GM18519 (cell line): ENCODE data around the gene TSHZ2.
"Not testable (repeated sequence)": the region's sequence is repeated elsewhere in the genome, so short reads cannot be mapped to it uniquely, and the experiment has no call there.

ENCODE experiments used
- ATAC-seq: cut with Tn5 transposase; IDR thresholded peaks from one replicate; pipeline ENCODE4 v1.9.1; 2021; ENCODE audit warnings: mild to moderate bottlenecking, moderate library complexity; ENCODE audit not compliant: unreplicated experiment, low FRiP score

The TSHZ2 gene

DNA sequence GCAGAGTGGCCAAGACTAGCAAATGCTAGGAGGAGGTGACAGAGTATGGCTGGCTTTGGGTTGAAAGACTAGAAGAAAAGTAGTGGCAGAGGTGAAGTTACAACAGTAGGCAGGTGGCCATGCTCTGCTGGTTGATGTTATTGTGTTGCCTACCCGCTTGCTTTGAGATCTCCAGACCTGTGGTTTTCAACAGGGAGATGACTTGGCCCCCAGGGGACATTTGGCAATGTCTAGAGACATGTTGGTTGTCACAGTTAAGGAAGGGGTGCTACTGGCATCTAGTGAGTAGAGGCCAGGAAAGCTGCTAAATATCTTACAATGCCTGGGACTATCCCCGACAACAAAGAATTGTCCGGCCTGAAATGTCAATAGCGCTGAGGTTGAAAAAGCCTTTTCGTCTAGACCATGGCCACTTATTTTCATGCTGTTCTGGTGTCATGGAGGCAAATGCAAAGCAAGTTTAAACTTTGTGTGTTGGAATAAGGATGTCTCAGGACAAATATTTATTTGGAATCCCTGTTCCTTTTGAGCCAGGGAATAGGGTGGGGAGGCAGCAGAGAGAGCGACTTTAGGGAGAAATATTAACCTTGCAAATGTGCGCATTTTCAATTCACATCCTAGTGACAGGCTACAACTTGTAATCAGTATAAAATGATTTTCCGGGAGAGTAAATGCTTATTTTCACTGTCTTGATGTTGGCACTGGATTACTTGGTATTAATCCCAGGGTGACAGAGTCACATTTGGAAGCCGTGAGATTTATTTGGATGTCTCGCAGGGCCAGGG lies 417.6 kb downstream of the TSHZ2 start:
- no peak for ATAC-seq

DNA sequence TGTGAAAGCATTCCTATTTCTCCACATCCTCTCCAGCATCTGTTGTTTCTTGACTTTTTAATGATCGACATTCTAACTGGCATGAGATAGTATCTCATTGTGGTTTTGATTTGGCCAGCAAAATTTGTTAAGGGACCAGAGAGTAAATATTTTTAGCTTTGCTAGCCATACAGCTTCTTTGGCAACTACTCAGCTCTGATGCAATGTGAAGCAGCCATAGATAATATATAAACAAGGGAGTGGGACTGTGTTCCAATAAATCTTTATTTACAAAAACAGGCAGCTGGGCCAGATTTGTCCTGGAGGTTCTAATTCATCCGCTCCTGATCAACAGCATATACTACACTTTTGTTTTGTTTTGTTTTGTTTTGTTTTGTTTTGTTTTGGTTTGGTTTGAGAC lies 418.6 kb downstream of the TSHZ2 start:
- ATAC-seq, result no peak

DNA sequence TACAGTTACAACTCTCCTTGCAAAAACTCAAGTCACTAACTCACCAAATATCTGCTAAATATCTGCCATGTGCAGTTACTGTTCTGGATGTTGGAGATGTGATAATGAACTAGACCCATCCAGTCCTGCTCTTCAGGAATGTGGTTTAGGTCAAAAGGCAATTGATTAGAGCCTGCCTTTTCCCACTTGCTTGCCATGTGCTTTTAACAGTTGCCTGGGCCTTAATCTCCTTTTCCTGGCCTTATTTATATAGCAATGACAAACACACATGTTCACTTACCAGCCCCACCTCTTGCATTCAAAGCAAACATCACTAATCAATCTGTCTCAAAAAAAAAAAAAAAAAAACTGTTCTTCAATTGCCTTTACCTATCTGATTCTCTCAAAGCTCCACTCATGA lies 422.3 kb downstream of the TSHZ2 start:
- ATAC-seq, result no peak

DNA sequence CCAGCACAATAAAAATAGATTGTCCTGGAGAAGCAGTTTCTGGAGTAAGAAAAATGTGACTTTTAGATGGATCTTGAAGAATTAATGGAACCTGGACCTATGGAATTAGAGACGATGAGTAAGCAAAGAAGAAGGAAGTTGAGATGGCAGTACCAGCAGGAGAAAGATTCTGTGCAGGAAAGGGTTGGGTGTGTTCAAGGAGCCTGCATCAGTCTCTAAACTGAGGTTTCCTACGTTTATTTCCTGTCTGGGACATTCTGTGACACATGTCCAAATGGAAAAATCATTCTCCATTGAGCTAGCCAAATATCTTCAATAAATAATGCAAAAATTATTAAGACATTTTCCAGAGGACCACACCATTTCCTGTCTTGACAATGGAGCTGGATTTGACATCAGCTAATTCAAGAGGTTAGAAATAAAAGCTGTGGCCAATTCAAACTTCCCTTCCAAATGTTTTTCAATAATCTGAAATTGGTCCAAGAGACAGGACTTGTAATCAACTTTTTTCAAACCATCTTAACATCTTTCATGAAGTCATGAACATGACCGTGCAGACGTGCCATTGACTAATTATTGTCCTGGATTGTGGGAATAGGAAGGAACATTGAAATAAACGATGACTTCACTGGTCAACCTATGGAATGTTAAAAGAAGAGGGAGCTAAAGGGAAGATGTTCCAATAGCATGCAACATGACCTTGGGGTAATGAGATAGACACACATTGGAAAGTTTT lies 423.2 kb downstream of the TSHZ2 start:
- ATAC-seq, result no peak

DNA sequence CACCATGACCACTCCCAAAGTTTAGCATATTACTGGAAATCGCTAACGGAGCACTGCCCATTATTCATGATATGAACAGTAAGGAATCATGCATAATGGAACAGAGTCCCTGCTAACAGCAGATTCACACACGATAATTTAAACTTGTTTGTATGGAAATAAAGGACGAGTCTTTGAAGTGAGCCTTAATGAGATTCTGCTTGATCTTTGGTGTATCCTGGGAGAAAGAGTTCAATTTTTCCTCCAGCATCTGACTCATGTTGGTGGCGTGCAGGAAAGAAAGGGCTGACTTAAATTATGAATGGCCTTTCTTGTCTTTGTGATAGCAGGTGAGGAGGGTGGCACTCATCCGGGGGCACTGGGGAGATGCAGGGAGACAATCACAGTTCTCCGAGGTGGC lies 426.9 kb downstream of the TSHZ2 start:
- no peak for ATAC-seq

DNA sequence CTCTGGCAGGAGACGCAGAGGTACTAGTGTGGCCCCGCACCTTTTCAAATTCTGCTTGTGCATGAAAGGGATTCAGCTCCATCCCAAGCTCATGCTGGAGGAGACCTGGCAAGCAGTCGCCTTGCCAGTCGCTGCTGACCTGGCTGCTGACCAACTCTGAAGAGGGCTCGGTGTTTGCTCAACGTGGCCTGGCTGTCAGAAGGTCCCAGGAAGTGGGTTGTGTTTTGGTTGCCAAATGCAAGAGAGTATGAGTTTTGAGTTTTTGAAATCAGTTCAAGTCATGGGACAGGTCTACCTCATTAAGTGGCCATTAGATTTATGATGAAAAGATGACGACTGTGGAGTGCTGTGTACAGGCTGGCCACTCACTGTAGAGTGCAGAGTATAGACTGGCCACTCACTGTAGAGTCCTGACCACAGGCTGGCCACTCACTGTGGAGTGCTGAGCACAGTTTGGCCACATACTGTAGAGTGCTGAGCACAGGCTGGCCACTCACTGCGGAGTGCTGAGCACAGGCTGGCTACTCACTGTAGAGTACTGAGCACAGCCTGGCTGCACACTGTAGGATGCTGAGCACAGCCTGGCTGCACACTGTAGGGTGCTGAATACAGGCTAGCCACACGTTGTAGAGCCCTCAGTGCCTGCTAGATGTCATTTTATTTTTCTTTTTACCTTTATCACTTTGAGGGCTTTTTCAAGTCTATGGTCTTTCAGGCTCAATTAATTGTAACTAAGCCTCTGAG lies 427.6 kb downstream of the TSHZ2 start:
- no peak for ATAC-seq

DNA sequence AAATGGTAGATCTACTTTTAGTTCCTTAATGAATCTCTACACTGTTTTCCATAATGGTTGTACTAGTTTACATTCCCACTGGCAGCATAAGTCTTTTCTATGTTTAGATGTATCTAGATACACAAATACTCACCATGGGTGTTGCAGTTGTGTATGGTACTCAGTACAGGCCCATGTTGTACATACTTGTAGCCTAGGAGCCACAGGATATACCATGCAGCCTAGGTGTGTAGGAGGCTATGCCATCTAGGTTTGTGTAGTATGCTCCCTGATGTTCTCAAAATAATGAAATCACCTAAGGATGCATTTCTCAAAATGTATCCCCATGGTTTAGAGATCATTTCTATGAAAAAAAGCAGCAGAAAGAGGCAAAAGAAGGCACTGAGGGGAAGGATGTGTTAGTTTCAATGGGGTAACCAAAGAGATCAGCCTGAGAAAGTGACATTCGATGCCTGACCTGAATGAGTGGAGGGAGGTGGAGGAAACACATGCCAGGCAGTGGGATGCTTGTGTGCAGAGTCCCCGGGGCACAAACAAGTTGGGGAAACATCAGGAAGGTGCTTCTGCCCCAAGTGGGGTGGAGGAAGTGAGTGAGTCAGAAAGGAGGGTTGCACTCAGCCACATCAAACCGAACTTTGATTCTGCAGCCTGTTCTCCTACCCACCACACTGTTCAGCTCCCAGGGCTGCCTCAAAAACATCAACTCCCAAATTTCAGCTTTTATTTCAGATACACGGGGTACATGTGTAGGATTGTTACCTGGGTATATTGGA lies 430.3 kb downstream of the TSHZ2 start:
- ATAC-seq, result no peak

DNA sequence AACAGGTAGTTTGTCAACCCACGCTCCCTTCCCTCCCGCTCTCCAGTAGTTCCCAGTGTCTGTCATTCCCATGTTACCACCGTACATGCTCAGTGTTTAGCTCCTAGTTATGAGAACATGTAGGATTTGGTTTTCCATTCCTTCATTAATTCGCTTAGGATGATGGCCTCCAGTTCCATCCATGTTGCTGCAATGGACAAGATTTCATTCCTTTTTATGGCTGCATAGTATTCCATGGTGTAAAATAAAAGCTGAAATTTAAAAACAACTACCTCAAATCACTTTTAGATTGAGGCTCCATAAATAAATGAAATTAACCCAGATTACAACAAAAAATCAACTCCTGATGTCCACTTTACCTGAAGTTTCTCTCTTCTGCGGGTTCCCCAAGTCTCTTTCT lies 430.9 kb downstream of the TSHZ2 start:
- no peak for ATAC-seq

DNA sequence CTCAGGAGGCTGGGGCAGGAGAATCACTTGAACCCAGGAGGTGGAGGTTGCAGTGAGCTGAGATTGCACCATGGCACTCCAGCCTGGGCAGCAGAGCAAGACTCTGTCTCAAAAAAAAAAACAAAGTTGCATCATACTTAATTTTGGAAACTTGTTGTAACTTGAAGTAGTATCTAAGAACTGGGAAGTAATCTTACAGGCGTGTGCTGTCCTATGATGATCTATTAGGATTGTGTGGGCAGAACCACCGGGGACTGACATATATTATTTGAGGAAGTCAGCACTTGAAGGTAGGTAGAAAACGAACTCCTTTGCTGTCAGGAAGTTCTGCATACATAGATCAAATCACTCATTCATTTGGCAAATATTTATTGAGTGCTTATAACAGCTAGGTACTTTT lies 433.0 kb downstream of the TSHZ2 start:
- no peak for ATAC-seq

DNA sequence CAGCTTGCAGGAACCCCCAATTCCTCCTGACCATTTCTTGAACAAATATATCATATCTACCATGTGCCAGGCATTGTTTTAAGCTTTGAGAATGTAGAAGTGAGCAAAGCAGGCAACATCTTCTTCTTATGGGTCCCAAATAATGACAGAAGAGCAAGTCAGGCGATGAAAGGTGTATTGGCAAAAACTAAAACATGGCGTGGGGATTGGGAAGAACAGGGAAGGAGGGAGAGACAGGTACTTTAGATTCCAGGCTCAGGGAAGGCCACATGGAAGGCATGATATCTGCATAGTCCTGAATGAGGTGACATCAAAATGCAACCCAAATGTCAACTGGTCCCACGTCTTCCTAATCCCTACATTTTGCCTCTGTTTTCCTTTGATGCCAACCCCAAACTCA lies 434.4 kb downstream of the TSHZ2 start:
- no peak for ATAC-seq

DNA sequence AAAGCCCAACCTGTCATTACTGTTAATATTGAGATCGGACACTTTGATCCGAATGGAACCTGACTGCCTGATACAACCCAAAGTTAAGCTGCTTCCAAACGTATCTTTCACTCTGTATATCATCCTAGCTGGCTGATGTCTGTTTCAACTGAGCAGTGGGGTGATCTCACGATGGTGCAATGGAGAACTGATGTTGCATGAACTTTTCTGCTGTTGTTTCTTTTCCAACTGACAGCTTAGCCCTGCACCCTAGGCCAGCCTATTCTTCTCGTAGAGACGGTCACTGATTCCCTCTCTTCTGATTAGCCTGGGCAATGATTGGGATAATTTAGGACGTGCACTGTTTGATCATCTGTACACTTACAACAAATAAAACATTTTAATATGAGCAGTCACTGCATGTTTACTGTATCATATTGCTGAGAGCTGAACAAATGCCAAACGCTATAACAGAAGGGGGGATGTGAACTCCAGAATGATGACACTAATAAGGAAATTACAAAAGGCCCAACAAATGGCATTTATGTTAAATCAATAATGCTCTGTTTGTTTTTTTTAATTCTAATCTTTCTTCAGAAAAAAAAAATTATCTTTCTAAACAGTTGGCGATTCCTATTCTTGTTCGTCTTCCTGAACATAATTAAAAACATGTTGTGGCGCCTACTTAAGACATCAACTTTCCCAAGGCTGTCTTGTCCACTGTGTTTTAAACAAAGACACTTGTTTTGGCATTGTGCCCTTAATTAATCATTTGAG lies 436.7 kb downstream of the TSHZ2 start:
- no peak for ATAC-seq

DNA sequence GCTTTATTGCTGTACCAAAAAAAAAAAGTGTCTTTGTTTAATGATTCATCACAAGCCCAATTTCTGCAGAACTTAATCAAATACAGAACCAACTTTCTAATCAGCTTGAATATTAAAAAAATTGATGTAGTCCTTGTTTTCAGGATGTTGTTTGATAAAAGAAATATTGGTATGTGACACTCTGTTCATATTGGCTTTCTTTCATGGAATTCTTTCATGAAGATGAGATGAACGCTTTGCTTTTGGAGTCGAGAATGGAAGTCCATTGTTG lies 437.2 kb downstream of the TSHZ2 start:
- no peak for ATAC-seq

DNA sequence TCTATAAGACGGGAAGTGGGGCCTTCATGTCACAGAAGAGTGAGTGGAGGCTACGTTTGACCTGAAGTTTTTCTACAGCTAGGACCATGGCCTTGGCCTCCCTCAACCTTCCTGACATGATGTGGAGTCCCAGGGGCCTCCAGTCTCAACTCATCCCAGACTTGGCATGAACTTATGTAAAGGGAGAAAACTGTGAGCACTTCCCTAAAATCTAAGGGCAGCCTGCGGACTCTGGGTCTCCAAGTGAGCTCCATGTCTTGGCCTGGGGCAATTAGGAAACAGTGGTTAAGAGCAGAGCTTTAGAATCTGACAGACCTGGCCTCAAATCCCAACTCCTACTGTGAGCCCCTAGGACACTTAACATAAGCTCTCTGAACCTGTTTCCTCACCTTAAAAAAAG lies 439.0 kb downstream of the TSHZ2 start:
- ATAC-seq, result no peak

DNA sequence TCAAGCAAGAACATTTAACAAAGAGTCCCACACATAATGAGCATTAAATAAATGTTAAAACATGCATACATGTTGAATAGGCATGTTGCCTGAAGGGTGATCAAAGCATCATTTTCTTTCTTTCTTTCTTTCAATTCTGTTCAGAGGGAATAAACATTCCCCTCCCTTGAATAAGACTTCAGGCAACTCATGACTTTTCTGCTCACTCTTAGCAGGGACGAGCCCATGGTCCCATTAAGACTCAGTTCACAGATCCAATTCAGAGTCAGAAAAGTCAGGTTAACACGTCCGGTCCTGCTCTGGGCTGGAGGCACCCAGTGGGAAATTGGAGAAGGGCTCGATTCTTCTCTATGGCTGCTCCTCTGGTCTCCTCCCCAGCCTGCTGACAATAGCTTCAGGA lies 439.7 kb downstream of the TSHZ2 start:
- ATAC-seq, result no peak

DNA sequence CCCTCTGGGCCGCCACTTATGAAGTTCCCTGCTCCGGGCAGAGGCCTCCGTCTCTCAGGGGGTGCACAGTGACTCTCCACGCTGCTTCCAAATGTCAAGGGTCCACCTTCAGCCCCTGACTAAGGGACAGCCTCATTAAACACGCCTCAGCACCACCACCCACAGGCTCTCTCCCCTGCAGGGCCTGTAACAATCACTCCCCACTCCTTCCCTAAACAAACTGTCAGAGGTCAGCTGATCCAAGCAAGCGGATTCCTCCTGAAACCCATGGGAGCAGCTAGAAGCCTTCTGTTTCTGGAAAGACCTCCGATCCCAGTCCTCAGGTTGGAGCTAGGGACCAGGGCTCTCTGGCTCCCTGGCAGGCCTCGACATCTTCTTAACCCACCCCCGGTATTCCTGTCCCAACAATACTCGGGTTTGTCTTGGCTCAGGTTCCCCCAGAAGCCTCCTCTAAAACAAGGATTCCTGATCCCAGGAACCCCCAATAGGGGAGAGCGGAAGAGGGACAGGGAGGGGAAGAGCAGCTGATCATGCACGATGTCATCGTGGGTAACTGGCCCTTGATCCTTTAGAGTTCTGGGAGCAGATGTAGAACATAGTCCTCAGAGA lies 440.5 kb downstream of the TSHZ2 start:
- ATAC-seq, result no peak

DNA sequence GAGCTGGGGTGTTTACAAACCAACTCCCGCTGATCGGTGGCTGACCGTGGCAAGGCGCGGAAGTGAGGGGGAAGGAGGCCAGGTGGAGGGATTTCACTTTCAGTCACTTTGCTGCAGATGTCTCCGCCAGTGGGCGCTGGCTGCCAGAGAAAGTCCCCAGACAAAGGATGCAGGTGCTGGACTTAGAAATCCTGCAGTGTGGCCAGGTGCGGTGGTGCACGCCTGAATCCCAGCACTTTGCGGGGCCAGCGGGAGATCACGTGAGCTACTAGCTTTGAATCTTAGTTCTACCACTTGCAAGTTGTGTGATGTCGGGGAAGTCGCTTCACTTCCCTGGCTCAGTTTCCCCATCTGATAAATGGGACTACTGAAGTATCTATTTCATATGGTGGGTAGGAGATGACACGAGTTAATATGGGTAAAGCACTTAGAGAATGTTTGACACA lies 441.1 kb downstream of the TSHZ2 start:
- ATAC-seq, result peak; percentile 47

DNA sequence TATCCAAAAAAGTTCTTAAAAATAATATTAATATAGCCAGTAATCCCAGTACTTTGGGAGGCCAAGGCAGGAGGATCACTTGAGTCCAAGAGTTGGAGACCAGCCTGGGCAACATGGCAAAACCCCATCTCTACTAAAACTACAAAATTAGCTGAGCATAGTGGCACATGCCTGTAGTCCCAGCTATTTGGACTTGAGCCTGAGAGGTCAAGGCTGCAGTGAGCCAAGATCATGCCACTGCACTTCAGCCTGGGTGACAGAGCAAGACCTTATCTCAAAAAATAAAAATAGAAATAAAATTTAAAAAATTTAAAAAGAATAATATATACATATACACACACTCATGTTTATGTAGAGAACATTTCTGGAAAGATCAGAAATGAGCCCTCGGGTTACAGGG lies 441.7 kb downstream of the TSHZ2 start:
- ATAC-seq, result not testable (repeated sequence)

DNA sequence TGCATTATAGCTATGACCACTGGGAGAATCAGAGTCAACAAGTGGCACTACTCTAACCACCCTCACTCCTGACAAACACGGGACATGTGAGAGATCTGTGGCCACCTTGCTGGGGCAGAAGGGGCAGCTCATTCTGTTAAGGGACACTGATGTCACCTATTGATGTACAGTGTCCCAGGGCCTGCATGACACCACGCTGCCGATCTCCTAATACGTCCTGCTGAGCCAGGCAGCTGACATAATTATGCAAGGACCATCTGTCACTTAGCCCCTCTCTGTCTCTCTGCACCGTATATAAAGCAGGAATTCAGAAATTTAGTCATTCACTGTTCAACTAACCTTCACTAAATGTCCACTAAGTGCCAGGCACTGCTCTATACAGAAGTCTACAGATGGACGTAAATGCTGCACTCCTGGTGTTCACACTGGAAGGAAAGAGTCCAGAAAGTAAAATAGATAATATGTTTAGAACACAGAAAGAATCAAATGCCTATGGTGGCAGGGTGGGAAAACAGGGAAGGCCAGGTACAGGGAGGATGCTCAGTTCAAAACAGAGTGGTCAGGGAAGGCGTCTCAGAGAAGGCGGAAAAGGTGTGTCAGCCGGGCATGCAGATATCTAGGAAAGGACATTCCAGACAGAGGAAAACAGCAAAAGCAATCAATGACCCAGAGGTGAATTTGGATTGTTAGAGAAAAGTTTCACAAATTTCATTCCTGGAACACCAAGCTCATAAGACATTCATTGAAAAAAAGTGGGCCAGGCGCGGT lies 447.7 kb downstream of the TSHZ2 start:
- ATAC-seq, result no peak

DNA sequence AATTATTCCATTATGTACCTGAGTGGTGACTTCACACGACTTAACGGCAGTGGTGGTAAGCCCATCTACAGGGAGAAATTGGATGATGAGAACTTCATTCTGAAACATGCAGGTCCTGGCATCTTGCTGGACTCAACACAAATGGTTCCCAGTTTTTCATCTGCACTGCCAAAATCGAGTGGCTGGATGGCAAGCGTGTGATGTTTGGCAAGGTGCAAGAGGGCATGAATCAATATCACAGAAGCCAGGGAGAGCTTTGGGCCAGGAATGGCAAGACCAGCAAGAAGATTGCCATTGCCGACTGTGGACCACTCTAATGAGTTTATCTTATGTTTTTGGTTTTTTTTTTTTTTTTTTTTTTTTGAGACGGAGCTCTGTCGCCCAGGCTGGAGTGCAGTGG lies 449.2 kb downstream of the TSHZ2 start:
- ATAC-seq, result no peak
